Measurements from ENCODE around the gene POLR3B.
"Not testable (repeated sequence)": the region's sequence is repeated elsewhere in the genome, so short reads cannot be mapped to it uniquely, and the experiment has no call there.

The POLR3B gene

DNA sequence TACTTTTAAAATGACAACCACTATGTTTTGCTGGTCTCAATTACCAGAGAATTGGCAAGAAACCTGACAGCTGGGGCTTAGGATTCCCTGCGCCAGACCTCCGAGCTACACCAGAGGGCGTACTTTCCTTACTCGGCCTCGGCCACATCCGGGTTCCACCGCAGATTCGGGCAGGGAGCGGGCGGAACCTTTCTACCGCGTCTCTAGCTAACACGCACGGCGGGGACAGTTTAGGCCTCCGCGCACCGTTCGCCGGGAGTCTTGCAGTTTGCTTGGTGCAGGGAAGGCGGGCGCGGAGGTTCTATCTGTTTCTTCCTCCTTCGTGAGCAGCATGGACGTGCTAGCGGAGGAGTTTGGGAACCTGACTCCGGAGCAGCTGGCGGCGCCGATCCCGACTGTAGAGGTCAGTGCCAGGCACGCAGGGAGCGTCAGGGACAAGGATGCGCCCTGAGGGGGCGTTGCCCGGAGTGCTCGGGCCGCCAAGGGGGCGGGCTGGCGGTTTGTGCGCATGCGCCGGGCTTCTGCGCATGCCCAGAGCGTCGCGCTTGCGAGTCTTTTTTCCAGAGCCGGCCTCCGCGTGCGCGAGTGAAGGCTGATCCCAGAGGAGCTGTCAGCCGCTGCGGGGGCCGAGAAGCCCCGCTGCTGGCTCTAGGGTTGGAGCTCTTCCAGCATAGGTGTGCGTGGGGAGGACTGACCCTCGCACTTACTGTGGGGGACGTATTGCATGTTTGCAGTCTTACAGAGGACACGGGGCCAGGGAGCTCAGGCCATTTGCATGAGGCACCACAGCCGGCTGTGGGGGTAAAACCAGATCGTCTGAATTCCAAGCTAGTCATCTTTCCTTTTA, at the start of gene POLR3B:
Gene POLR3B (plus strand): TSS at position 200 of the 847 bp plus-strand sequence. CDS start 132 bp downstream, at position 332.
- no peaks in the 10 kb centered on the region for H3K27me3 ChIP-seq (ENCODE audit: control insufficient read depth, insufficient read depth, low read length)
- H3K9me3 ChIP-seq (ENCODE audit: control insufficient read depth, insufficient read depth, low read length) = no peaks in the 10 kb centered on the region
- peak within 1 kb of the TSS; percentile 93 for H3K4me3 ChIP-seq (ENCODE audit: low read depth, low read length)
- peak within 1 kb of the TSS; percentile 83 for H3K9ac ChIP-seq (ENCODE audit: low read depth, low read length)
- H3K36me3 ChIP-seq (ENCODE audit: control insufficient read depth, insufficient read depth, low read length) = no peaks in the 10 kb centered on the region
- H3K4me1 ChIP-seq (ENCODE audit: control insufficient read depth, insufficient read depth, low read length) = peaks cover 3% of the 10 kb centered on the region

DNA sequence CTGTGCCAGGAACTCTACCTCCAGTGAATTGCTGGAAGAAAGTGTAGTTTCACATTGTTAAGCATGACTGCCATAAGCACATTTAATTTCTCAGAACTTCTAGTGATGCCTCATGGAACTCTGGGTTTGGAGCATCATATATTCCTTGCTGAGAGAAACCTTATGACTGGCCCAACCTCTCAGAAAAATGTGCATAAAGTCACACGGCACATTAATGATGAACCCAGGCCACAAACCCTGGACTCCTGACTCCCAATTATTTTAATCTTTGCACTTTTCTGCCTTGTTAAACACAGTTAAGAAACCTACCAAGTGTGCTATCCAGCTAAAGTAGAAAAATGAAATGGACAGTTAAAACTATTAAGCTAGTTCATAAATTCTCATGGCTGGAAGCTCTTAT, 49.4 kb upstream of the POLR3B start:
- H3K4me1 ChIP-seq (ENCODE audit: control insufficient read depth, insufficient read depth, low read length) = peaks cover 3% of the 10 kb centered on the region

DNA sequence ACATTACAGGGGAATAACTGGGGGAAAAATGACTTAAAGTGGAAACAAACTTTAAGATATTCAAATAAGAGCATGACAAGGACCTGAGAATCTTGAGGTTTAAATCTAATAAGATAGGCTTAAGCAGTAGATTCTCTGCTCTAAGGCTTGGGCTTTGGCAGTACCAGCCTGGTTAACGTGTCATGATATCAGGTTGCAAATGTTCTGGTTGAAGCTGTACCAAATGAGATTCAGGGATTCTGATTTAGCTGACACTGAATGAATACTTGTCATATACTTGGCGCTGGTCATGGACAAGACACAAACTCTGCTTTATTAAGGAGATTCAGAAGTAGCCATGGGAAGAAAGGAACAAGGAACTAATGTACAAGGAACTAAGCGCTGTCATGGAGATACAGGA, 48.9 kb upstream of the POLR3B start:
- H3K4me1 ChIP-seq (ENCODE audit: control insufficient read depth, insufficient read depth, low read length) = peaks cover 3% of the 10 kb centered on the region
- no peak overlapping the region for H3K4me3 ChIP-seq (ENCODE audit: low read depth, low read length)
- H3K9me3 ChIP-seq (ENCODE audit: control insufficient read depth, insufficient read depth, low read length) = no peaks in the 10 kb centered on the region
- H3K9ac ChIP-seq (ENCODE audit: low read depth, low read length) = no peak overlapping the region
- H3K36me3 ChIP-seq (ENCODE audit: control insufficient read depth, insufficient read depth, low read length) = no peaks in the 10 kb centered on the region
- H3K27me3 ChIP-seq (ENCODE audit: control insufficient read depth, insufficient read depth, low read length) = no peaks in the 10 kb centered on the region

More for the DNA sequence above, 49.4 kb upstream of the POLR3B start:
- no peaks in the 10 kb centered on the region for H3K36me3 ChIP-seq (ENCODE audit: control insufficient read depth, insufficient read depth, low read length)
- no peaks in the 10 kb centered on the region for H3K27me3 ChIP-seq (ENCODE audit: control insufficient read depth, insufficient read depth, low read length)
- H3K9me3 ChIP-seq (ENCODE audit: control insufficient read depth, insufficient read depth, low read length) = no peaks in the 10 kb centered on the region
- H3K9ac ChIP-seq (ENCODE audit: low read depth, low read length) = no peak overlapping the region
- no peak overlapping the region for H3K4me3 ChIP-seq (ENCODE audit: low read depth, low read length)

DNA sequence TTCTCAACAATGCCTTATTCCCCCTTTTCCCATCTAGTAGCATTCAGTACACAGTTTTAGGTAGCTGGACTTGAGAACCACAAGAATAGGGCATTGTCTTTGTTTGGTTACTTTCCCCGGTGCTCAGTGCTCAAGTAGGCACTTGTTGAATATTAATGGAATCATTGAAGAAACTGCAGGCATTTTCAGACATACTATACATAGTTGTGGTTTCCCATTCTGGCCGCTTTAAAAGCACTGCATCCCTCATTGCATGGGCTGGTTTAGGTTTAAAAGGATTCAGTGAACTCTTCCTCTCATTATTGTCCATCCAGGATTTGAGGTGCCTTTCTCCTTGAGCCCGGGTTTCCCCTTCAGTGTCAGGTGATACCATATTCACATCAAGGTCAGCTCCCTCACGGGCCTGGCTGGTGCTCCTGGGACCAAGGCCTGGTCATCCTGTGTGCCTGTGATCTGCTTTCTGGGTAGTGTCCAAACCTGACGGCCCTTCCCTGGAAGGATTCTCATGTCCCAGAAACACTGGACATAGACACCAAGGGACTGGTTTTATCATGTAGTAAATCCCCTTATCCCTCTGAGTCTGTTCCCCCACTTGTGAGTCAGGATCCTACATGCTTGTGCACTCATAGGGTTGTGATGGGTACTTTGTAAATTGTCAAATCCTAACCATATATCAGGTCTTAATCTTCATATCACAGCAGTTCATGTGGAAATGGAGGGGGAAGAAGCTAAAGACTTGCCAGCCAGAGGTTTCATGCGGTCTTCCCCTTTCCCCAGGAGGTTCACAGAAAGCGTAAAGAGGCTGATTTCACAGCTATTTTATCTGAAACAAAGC, 47.7 kb upstream of the POLR3B start:
- Histone ChIP-seq H3K9me3 (ENCODE audit: control insufficient read depth, insufficient read depth, low read length) (no peaks in the 10 kb centered on the region), H3K27me3 (ENCODE audit: control insufficient read depth, insufficient read depth, low read length) (no peaks in the 10 kb centered on the region), H3K36me3 (ENCODE audit: control insufficient read depth, insufficient read depth, low read length) (no peaks in the 10 kb centered on the region), H3K4me1 (ENCODE audit: control insufficient read depth, insufficient read depth, low read length) (peaks cover 3% of the 10 kb centered on the region), H3K9ac (ENCODE audit: low read depth, low read length) (no peak overlapping the region), H3K4me3 (ENCODE audit: low read depth, low read length) (no peak overlapping the region)

DNA sequence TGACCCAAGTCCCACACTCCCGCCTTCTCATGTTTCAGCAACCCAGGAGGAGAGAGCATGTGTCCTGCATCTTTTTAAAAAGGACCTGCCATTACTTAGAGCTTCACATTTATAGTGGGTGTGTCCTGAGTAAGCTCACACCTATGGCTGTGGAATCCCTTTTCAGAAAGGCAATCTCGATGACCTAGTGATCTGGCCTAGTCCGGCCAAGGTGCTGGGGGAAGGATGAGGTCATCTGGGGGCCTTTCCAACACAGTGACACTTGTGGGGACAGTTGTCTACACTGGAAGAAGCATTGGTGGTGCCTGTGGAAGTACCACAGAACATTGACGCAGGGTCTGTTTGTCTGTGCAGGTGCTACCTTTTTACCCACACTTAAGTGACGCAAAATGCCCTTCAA, 46.9 kb upstream of the POLR3B start:
- no peaks in the 10 kb centered on the region for H3K36me3 ChIP-seq (ENCODE audit: control insufficient read depth, insufficient read depth, low read length)
- H3K4me1 ChIP-seq (ENCODE audit: control insufficient read depth, insufficient read depth, low read length) = peaks cover 3% of the 10 kb centered on the region
- no peak overlapping the region for H3K9ac ChIP-seq (ENCODE audit: low read depth, low read length)
- H3K9me3 ChIP-seq (ENCODE audit: control insufficient read depth, insufficient read depth, low read length) = no peaks in the 10 kb centered on the region
- no peak overlapping the region for H3K4me3 ChIP-seq (ENCODE audit: low read depth, low read length)
- H3K27me3 ChIP-seq (ENCODE audit: control insufficient read depth, insufficient read depth, low read length) = no peaks in the 10 kb centered on the region

DNA sequence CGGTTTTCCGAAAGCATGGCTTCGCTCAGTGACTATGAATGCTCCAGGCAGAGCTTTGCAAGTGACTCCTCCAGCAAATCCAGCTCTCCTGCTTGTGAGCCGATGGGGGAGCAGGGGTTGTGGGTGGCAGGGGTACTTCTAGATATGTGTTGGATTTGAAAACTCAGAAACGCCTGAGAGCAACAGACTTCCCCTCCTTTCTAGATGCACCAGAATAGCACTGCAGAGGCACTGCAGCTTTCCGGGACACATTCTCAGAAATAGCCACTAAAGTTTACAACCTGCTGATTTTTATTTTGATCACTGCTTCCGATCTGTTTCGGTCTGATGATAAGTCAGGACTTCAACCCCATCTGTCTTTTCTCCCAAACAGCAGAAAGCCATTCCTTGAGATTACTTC, 46.4 kb upstream of the POLR3B start:
- no peaks in the 10 kb centered on the region for H3K27me3 ChIP-seq (ENCODE audit: control insufficient read depth, insufficient read depth, low read length)
- H3K4me3 ChIP-seq (ENCODE audit: low read depth, low read length) = no peak overlapping the region
- H3K9me3 ChIP-seq (ENCODE audit: control insufficient read depth, insufficient read depth, low read length) = no peaks in the 10 kb centered on the region
- H3K4me1 ChIP-seq (ENCODE audit: control insufficient read depth, insufficient read depth, low read length) = peaks cover 3% of the 10 kb centered on the region
- no peak overlapping the region for H3K9ac ChIP-seq (ENCODE audit: low read depth, low read length)
- no peaks in the 10 kb centered on the region for H3K36me3 ChIP-seq (ENCODE audit: control insufficient read depth, insufficient read depth, low read length)

DNA sequence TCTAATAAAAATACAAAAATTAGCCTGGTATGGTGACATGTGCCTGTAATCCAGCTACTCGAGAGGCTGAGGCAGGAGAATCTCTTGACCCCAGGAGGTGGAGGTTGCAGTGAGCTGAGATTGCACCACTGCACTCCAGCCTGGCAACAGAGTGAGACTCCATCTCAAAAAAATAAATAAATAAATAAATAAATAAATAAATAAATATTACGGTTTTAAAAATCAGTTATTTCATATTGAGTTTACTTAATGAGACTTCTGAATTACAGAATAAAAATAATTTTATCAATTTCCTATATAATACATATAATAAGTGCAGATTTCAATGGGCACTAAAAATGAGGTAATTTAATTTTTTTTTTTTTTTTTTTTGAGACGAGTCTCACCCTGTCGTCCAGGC, 44.1 kb upstream of the POLR3B start:
- not testable (repeated sequence) for H3K9ac ChIP-seq (ENCODE audit: low read depth, low read length); H3K4me1 ChIP-seq (ENCODE audit: control insufficient read depth, insufficient read depth, low read length); H3K4me3 ChIP-seq (ENCODE audit: low read depth, low read length); H3K27me3 ChIP-seq (ENCODE audit: control insufficient read depth, insufficient read depth, low read length); H3K36me3 ChIP-seq (ENCODE audit: control insufficient read depth, insufficient read depth, low read length); H3K9me3 ChIP-seq (ENCODE audit: control insufficient read depth, insufficient read depth, low read length)

DNA sequence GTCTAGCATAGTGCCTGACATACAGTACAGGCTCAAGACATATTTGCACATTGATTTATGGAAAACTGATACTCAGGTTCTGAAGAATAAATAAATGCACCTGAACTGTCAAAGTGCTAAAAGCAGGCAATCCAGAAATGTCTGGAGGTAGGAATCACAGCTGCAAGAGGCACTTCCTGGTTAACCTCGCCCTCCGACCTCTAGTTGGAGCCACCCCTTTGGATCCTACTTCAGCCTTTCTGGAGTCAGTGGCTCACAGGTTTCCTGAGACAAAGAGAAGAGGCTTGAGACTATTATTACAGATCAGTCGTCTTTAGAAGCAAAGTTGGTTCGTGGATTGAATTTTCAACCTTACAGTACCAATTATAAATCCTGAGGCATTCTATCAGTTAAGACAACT, 42.0 kb upstream of the POLR3B start:
- no peak overlapping the region for H3K9ac ChIP-seq (ENCODE audit: low read depth, low read length)
- no peaks in the 10 kb centered on the region for H3K27me3 ChIP-seq (ENCODE audit: control insufficient read depth, insufficient read depth, low read length)
- no peaks in the 10 kb centered on the region for H3K9me3 ChIP-seq (ENCODE audit: control insufficient read depth, insufficient read depth, low read length)
- H3K4me1 ChIP-seq (ENCODE audit: control insufficient read depth, insufficient read depth, low read length) = peaks cover 3% of the 10 kb centered on the region
- no peak overlapping the region for H3K4me3 ChIP-seq (ENCODE audit: low read depth, low read length)
- no peaks in the 10 kb centered on the region for H3K36me3 ChIP-seq (ENCODE audit: control insufficient read depth, insufficient read depth, low read length)

DNA sequence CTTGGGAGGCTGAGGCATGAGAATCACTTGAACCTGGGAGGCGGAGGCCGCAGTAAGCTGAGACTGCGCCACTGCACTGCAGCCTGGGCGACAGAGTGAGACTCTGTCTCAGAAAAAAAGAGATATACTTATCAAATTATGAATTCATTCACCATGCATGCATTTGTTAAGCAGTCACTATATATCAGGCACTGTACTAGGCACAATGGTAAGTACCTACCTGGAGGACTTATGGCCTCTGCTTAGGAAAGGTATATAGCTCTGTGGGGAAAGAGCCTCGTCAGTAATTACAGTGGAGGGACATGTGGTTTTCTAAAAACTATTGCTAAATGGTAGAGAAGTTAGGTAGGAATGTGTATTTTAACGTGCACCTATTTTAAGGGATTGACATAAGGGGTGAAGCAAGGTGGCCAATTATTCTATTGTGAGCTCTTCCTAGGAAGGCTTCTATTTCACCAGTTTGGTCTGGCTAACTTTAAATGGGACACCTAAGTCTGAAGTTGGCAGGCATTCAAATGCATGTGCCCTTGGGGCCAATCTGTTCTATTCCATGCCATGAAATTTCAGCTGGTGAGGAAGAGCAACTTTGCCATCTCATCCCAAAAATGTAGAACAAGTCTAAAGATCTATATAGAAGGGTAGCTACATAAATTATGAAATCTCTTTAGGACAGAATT, 40.0 kb upstream of the POLR3B start:
- H3K9me3 ChIP-seq (ENCODE audit: control insufficient read depth, insufficient read depth, low read length) = no peaks in the 10 kb centered on the region
- no peak overlapping the region for H3K4me3 ChIP-seq (ENCODE audit: low read depth, low read length)
- no peaks in the 10 kb centered on the region for H3K27me3 ChIP-seq (ENCODE audit: control insufficient read depth, insufficient read depth, low read length)
- no peaks in the 10 kb centered on the region for H3K4me1 ChIP-seq (ENCODE audit: control insufficient read depth, insufficient read depth, low read length)
- H3K36me3 ChIP-seq (ENCODE audit: control insufficient read depth, insufficient read depth, low read length) = no peaks in the 10 kb centered on the region
- H3K9ac ChIP-seq (ENCODE audit: low read depth, low read length) = no peak overlapping the region

DNA sequence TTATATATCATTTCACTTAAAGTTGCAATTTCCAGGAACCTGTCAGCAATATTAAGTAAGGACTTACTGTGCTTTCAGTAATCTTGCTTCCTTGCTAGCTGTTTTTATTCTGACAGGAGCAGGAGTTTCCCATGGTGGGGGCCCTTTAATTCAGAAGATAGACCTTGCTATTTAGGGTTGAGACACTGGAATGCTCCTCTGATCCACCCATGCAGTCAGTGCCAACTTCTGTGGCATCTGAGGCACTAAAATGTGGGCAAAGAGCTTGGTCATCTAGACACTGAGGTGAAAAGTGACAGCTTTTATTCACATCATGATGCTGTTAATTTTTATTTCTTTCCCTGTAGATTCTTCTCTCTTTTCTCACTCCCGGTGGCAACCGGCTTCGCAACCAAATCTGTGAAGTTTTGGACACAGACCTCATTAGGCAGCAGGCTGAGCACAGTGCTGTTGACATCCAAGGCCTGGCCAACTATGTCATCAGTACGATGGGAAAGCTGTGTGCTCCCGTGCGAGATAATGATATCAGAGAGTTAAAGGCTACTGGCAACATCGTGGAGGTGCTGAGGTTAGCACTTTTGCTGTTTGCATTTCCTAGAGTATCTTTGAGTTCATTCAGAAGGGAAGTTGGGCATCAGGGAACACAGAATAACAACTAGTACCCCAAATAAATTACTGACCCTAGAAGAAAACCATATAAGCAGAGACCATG, 36.3 kb upstream of the POLR3B start:
- Histone ChIP-seq H3K4me1 (ENCODE audit: control insufficient read depth, insufficient read depth, low read length) (no peaks in the 10 kb centered on the region), H3K36me3 (ENCODE audit: control insufficient read depth, insufficient read depth, low read length) (no peaks in the 10 kb centered on the region), H3K4me3 (ENCODE audit: low read depth, low read length) (no peak overlapping the region), H3K9ac (ENCODE audit: low read depth, low read length) (no peak overlapping the region), H3K9me3 (ENCODE audit: control insufficient read depth, insufficient read depth, low read length) (no peaks in the 10 kb centered on the region), H3K27me3 (ENCODE audit: control insufficient read depth, insufficient read depth, low read length) (peaks cover 19% of the 10 kb centered on the region)

DNA sequence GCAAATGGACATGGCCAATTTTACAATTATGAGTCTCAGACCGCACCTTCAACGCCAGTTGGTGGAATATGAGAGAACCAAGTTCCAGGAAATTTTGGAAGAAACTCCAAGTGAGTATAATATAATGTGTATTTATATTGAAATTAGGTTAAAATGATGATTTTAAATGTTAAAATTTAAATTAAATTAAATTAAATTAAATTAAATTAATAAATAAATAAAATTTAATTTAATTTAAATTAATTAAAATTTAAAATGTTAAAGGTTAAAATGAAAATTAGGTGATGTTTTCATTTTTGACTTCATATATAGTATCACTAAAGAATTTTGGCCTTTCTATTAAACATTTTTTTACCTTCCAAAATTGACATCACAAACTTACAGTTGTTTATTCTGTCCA, 34.0 kb upstream of the POLR3B start:
- H3K36me3 ChIP-seq (ENCODE audit: control insufficient read depth, insufficient read depth, low read length) = no peaks in the 10 kb centered on the region

More for the DNA sequence above, 34.0 kb upstream of the POLR3B start:
- no peaks in the 10 kb centered on the region for H3K4me1 ChIP-seq (ENCODE audit: control insufficient read depth, insufficient read depth, low read length)
- no peak overlapping the region for H3K9ac ChIP-seq (ENCODE audit: low read depth, low read length)
- peaks cover 24% of the 10 kb centered on the region for H3K27me3 ChIP-seq (ENCODE audit: control insufficient read depth, insufficient read depth, low read length)
- H3K9me3 ChIP-seq (ENCODE audit: control insufficient read depth, insufficient read depth, low read length) = no peaks in the 10 kb centered on the region
- H3K4me3 ChIP-seq (ENCODE audit: low read depth, low read length) = no peak overlapping the region
